GM19395 (cell line): Measurements from ENCODE around the gene MAD1L1.

Source experiments
- ATAC-seq: cut with Tn5 transposase; IDR thresholded peaks from one replicate; pipeline ENCODE4 v1.9.1; 2021; ENCODE audit warnings: mild to moderate bottlenecking, moderate library complexity; ENCODE audit not compliant: unreplicated experiment

MAD1L1 gene

DNA sequence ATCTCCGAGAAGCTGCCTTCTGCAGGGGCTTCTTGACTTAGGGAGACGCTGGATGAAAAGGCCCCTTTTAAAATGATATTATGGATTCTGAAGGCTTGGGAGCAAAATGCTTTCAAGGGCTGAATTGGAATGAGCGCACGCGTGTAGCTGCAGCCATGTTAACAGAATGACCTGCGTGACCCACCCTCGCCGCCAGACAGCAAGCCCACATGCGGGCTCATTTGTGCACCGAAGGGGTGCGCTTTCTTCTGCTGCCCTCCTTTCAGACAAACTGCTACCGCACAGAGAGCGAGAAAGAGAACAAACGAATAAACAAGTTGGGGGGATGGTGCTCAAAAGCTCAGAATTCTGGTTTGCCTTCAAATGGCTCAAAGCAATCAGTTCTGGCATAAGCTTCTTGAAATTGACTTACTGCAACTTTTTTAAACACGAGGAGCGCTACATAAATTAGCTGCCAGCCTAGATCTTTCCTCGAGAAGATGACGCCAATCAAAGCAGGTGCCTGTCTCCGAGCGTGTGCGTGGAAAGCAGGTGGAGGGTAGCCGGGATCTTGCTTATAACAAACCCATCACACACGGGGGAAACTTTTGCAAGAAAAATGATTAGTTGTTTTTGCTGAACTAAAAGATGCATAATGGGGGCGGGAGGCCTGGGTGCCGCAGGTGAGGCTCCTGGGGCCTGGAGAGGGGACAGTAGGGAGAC is 268.4 kb downstream of the MAD1L1 start:
- ATAC-seq: no peak

DNA sequence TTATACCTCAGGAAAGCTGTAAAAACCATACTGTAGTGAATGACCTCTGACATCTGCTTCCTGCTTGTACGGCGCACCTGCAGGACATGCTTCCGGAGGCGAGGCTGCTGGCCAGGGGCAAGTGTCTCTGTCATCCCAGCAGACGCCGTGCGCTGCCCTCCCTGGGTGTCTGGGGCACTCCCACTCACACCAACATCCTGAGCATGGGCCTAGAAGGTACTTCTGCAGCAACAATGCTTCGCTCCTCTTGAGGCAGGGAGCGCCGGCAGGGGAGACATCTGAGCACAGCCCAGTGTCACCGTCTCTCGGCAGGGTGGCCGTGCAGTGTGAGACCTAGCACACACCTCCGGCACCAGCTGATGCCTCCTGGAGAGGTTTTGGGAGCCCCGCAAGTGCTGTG is 269.2 kb downstream of the MAD1L1 start:
- ATAC-seq: no peak

DNA sequence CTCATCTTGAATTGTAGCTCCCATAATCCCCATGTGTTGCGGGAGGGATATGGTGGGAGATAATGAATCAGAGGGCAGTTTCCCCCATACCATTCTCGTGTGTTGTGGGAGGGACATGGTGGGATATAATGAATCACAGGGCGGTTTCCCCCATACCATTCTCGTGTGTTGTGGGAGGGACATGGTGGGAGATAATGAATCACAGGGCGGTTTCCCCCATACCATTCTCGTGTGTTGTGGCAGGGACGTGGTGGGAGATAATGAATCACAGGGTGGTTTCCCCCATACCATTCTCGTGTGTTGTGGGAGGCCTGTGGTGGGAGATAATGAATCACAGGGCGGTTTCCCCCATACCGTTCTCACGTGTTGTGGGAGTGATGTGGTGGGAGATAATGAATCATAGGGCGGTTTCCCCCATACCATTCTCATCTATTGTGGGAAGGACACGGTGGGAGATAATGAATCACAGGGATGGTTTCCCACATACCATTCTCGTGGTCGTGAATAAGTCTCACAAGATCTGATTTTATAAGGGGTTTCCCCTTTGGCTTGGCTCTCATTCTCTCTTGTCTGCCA is 271.0 kb downstream of the MAD1L1 start:
- no peak for ATAC-seq

DNA sequence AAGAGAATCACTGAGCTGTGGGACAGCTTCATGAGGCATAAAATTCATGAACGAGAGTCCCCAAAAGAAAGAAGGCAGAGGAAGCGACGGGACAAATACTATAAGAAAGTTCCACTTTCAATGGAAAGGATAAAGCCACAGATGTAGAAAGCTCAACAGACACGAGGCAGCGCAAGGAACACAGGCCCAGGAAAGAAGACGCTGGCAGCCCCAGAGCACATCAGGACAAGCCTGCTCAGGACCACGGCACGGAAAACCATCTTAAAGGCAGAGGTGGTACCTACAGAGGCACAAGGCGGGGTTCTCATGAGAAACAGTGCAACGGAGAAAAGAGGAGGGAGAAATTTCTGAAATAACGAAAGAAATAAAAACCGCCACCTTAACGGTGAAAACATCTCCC is 273.4 kb downstream of the MAD1L1 start:
- ATAC-seq: no peak

DNA sequence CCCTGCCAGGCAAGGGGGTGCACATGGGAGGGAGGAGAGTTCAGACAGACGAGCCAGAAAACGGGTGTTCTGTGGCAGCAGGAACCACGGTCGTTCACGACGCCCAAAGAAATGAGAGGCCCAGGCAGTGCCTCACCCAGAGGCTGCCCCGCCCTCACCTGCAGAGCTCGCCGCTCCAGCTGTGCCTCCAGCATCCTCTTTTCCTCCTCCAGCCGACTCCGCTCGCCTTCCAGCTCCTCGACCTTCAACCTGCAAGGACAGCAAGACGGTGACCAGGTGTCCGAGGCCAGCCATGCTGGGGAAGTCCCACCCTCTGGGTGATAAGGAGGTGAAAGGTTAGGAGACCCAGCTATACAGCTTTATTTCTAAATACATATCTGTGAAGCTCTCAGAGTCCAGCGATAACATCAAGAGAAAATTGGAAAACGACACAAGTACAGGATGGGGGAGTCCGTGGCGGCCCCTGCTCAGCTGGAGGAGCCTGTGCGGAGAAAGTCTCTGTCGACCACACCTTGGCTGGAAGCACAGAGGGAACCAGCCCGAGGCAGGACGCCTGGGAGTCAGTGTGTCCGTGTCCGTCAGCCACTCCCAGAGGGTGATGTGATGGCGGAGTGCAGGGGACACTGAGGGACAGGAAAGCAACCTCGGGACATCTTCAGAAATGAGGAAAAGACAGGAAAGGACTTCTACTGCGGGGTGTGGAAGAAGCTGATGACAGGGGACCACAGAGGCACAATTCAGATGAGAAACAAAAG is 275.1 kb downstream of the MAD1L1 start:
- ATAC-seq: no peak

DNA sequence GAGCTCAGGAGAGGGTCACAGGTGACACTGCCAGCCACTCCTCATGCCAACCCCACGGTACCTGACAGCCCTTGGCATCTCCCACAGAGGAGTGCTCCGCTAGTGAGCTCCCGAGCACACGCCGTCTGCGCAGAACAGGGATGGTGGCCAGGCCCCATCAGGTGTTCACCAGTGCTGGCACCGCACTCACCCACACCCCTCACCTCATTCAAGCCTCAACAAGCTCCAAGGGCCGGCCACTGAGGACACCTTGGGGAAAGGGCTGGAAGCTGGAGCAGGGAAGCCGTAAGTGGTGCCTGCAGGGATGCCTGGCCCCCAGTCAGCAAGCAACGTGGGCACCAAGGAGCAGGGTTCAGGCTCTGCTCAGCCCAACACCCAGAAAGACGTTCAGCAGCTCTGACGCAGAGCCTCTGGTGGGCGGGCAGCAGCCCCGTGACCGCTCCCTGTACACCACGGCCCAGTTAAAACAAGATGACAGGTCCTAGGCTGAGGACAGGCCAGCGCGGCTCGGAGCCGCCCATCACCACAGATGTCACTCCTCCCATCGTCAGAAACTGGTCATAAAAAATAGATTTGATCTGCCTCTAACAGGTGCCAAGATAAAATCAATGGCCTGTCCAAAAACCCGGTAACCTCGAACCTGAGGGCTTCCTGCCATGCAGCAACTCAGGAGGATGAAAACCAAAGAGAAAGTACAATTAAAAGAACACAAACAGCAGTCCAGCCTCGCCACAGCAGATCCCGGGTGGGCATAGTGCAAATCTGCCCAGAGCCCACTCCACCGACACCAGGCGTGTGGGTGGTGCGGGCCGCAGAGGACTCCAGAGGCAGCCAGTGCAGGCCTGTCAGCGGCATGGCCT is 275.9 kb downstream of the MAD1L1 start:
- ATAC-seq: no peak

DNA sequence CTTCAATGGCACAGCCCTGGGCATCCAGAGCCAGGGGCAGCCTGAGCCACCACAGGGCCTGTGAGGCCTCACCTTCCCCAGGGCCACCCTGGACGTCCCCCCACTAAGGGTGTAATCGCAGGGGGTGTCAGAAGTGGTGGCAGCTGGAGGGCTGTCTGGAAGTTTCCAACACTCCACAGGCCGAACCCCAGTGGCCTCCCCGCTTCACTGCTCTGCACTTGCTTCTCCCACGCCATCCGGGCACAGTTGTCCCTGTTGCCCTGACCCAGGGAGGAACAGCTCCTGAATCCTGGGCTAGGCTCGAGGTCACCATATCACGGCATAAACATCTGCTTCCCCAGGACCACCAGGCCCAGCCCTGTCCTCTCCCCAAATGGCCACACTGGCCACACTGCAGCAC is 276.6 kb downstream of the MAD1L1 start:
- ATAC-seq: no peak

DNA sequence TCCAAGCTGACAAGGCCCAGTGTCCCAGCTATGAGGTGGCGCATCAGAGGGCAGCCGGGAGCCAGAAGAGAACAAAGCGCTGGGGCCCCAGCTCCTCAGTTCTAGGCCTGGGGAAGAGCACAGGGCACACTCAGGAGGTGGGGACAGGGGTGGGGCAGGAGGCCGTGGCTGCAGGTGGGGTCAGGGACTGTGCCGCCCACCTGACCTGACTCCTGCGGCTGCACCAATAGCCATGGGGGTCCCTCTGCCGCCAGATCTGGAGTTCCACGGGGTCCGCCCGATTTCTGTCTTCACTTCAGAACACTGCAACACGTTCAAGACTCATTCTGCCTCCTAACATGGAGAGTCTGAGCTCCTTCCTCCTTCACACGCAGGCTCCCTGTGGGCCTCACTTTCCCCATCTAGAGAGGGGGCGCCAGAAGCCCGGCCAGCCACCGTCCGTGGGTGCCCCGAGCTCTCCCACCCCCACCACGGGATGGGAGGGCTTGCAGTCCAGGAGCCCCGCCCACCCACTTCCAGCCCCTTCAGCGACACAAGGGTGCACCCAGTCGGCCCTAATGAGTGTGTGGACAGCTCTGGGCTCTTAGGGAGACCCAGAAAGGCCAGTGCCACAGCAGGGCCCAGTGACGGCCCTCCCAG is 278.3 kb downstream of the MAD1L1 start:
- no peak for ATAC-seq

DNA sequence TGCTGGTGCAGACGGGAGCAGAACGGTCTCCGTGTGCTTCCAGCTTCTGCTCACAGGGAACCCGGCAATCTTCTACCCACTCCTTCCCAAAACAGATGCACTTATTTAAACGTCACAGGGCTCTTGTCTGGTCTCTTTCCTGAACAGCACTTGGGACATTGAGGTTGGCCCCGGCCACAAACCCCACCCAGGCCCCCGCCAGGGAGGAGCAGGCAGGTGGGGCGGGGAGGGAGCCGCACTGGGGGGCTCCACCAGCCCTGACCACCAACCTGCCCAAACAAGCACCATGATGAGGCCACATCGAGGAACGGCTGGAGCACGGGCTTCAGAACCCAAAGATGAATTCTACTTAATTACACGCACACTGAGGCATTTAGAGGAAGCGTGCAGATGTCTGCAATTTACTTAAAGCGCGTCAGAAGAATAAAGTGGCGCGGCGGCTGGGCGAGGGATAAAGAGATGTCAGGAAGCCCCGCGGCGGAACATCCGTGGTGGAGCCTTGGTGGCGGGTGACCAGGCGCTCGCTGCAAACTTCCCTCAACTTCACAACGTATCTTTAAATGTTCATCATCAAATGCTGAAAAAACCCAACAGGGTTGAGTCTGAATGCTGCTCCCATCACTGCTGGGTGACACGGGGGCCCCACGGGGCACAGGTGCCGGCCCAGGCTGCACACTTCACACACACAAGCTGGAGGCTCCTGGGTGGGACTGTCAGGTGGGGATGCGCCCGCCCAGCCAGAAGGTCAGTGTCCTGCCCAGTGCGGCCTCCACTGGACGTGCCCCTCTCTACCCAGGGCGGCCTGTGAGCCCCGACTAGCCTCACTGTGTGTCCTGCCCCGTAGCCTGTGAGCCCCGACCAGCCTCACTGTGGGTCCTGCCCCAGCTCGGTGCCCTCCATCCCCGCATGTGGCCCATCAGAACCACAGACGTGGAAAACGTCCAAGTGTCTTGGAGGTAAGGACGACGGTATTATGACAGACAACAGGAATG is 279.2 kb downstream of the MAD1L1 start:
- no peak for ATAC-seq

DNA sequence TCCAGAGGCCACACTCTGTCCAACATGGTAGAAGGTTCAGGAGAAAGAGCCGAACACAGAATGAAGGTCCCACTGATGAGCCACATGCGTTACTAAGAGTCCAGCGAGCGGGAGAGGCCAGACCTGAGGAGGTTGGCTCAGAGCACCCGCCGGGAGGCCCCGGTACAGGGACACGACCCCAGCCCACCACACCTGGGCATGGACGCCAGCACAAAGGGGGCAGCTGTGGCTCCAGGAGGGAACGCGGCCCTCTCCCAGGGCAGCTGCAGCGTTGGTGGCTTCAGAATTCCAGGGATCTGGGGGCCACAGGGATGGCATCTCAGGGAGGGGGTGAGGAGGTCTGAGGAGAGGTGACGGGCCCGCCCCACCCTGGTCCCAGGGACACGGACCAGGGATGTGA is 280.0 kb downstream of the MAD1L1 start:
- ATAC-seq: no peak

DNA sequence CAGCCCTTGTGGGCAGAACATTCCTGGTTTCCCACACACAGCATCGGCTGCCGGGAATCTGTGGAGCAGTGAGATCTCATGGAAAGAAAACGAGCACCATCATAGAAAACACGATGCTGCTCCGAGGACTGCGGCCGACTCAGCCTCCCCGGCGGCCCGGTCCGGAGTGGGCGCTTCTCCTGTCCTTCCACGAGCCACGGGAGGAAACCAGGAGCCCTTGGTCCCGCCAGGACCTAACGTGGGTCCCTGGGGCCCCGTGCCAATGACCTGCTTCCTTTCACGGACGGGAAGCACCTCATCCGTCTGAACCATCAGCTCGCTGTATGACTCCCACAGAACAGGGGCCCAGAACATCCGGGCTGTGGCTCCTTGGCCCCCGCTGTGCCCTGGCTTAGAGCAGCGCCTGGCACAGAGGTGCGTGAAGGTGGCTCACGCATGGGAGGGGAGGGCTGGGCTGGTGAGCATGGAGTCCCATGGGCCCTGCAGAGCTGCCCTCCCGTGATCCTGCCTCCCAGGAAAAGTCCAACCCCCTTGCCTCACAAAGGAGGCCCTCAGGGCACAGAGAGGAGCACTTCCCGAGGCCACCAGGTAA is 280.5 kb downstream of the MAD1L1 start:
- ATAC-seq: no peak

DNA sequence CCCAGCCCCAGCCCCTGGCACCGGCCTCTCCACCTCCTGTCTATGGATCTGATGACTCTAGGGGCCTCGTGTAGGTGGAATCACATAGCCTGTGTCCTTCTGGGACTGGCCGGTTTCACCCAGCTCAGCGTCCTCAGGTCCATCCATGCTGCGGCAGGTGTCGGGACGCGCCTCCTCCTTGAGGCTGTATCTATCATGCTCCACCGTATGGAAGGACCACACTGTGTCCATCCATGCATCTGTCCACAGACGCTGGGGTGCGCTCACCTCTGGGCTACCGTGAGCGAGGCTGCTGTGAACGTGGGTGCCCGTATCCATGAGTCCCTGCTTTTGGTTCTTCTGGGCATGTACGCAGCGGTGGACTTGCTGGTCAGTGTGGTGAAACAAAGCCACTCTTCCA is 281.1 kb downstream of the MAD1L1 start:
- ATAC-seq: no peak

DNA sequence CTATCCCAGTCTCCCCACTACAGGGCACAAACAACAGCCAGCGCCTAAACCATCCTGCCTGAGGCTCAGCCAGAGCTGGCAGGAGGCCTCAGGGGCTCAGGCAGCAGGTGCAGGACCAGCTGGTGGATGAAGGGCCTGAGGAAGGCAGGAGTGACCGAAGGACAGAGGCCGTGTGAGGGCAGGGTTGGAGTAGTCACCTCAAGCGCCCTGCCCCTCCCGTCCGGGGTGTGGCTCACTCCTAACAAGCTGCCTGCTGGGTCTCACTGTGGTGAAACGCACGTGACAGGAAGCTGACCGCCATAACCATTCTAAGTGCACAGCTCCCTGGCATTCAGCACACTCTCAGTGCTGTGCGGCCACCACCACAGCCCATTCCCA is 281.6 kb downstream of the MAD1L1 start:
- no peak for ATAC-seq

DNA sequence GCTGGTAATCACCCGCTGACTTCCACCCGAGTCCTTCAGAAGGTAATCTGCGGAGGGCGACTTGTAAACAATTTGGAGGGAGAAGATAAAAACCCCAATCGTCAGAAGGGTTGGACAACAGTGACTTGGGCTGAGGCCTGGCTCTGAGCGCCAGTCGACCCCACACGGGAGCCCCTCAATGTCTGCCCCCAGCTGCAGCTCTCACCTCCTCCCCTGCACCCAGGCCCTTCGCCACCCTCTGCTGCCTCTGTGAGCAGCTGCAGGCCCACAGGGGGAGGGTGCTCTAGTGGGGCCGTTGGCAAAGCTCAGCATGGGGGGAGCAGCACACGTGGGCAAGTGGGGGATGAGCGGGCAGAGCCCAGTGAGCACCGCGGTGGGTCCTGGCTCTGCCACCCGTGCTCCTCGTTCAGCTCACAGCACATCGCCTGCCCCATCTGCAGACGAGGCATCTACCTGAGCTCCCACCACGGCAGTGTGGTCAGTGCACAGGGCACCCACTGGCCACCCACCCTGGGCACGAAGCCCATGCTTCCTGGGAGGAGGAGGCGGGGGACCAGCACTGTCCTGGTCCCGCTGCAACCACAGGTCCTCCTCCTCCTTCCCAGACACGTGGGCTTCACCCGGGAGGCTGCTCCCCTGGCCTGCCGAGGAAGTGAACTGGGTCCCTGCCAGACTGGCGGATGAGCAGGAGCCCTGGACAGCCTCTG is 282.1 kb downstream of the MAD1L1 start:
- ATAC-seq: no peak

DNA sequence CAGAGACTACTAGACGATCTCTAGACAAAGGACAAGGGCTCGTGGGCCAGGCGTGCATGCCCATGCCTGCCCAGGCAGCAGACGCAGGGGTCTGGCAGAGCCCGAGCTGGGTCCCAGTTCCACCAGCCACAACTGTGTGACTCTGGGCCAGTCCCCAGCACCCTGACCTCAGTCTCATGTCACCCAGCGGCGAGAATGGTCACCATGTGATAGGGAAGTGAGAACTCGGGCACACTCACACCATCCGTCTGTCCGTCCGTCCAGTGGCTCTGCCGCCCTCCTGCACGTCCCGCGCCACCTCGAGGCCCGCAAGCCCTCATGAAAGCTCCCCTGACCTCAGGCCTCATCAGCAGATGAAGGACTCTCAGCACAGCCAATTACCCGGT is 282.7 kb downstream of the MAD1L1 start:
- no peak for ATAC-seq

DNA sequence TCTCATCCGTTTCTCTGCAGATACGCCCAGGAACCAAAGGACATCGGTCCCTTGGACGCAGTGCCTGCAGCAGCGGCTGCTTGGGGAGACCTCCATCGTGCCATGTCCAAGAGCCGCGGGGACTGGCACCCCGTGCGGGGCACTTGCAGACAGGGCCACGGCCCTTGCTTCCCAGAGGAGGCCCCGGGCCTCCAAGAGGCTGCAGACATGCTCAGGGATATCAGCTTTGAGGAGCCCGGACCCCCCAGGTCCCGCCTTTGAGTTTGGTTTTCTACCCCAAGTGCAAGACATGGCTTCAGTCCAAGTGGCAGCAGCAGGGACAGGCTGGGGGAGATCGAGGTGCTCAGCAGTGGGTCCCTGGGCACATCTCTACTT is 283.1 kb downstream of the MAD1L1 start:
- ATAC-seq: no peak

DNA sequence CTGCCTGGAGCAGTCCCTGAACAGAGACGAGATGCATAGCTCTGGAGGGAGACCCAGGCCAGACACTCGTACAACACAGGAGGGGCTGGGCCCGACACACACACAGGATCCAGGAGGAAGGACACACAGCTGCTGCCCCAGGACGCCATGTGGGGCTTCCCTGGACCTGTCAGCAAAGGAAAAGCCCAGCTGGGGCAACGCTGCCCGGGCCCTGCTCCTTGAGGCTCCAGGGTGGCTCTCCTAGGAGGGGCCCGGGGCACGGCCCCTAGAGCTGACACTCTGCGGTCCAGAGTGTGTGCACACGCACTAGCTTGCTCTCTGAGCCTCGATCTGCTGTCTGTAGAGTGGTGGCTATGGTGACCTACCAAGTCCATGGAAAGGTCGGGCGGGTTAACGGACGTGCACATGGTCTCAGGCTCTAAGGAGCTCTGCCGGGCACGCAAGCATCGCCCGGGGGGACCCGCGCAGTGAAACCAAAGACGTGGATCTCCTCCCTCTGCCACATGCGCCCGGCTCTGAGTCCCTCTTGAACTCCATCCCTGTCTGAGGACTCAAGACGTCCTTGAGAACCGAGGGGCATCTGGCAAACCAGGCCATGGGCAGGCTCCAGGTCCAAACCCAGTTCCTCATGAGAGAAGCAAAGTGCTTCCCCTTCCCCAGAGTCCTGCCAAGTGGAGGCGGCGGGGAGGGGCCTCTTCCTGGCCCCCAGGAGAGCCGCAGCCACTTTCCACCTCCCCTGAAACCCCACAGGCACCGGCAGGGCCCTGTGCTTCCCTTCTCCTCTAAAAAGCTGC is 283.7 kb downstream of the MAD1L1 start:
- ATAC-seq: no peak

DNA sequence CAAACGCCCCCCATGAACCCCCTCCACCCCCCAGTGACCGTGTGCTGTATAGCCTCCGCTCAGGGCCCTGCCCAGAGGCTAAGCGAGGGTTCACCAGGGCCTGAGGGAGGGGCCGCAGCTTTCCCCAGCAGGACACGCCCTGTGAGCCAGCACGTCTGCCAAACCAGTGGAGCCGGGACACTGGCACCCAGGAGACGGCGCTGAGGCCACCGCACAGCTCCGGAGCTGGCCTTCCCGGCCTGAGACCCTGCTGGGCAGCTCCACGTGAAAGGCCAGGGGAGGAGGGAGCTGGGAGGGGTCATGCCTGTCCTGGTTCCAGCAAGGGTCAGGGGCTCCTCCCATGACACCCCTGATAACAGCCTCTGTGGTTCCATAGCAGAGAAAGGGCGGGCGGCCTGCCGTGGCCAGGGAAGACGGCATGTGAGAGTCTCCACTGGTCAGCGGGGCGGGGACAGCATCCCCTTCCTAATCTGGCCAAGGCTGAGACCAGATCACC is 284.4 kb downstream of the MAD1L1 start:
- ATAC-seq: no peak
